Measurements from ENCODE around the gene WASF1. TPM values are rescaled to one million over a fixed set of nuclear protein-coding genes. Genes with fewer than 3 reads are reported as not detected.

Gene WASF1
- total RNA-seq, 1 donor from 2014 or later: 6.2 TPM

DNA sequence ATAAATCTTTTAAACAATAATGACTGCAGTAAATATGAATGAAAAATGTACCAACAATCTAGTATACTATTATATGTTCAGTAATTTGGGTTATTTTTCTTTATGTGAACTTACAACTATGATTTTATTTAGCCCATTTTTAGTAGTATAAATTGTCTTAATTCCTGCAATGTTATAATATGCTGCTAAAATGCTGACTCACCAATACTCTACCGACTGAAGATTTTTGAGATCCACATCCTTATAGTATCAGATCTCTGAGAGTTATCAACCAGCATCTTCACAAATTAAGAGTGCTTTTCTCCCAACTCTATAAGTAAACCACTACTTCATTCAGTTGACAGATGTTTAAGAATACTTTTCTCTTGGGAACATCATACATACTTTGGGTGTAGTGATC, 17.4 kb upstream of the WASF1 start:
- Mint-ChIP-seq H3K4me1 (peaks cover 43% of the 10 kb centered on the region), H3K27me3 (no peaks in the 10 kb centered on the region), H3K9me3 (no peaks in the 10 kb centered on the region), H3K4me3 (no peak overlapping the region), H3K27ac (no peak overlapping the region), H3K36me3 (ENCODE audit: low read depth) (peaks cover 37% of the 10 kb centered on the region)
- intact Hi-C loops (cut with micrococcal nuclease): no loop called here
- TF ChIP-seq, protein P1, sequence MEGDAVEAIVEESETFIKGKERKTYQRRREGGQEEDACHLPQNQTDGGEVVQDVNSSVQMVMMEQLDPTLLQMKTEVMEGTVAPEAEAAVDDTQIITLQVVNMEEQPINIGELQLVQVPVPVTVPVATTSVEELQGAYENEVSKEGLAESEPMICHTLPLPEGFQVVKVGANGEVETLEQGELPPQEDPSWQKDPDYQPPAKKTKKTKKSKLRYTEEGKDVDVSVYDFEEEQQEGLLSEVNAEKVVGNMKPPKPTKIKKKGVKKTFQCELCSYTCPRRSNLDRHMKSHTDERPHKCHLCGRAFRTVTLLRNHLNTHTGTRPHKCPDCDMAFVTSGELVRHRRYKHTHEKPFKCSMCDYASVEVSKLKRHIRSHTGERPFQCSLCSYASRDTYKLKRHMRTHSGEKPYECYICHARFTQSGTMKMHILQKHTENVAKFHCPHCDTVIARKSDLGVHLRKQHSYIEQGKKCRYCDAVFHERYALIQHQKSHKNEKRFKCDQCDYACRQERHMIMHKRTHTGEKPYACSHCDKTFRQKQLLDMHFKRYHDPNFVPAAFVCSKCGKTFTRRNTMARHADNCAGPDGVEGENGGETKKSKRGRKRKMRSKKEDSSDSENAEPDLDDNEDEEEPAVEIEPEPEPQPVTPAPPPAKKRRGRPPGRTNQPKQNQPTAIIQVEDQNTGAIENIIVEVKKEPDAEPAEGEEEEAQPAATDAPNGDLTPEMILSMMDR (IDR thresholded peaks at IDR 0.05): no peak
- DNase-seq: no peak
- ChIA-PET POLR2A (no interaction called here), CTCF (no interaction called here)
- no peak for ATAC-seq (ENCODE audit: low read depth)

DNA sequence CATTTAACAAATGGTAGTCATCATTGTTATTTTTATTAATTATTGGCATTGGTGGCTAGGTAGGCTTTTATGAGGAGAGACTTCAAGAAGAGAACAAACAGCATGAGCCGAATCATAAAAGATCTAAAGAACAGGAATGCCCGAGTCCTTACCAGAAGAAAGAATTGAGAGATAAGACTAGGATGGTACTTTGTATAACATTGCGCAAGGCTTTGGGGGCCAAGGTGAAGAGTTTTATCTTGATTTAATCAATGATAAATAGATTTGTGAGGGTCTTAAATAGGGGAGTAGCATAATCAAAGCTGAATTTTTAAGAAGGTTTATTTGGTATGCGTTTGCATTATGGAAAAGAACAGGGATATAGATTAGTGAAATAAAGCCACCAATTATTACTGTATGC, 16.2 kb upstream of the WASF1 start:
- ChIA-PET POLR2A (interaction anchor here (0.6 kb wide), 1 partner anchor 9 kb away, joined by 3 read pairs; no protein-coding TSS in a partner anchor), CTCF (no interaction called here)
- Mint-ChIP-seq H3K4me3 (no peak overlapping the region), H3K27ac (no peak overlapping the region), H3K4me1 (peaks cover 32% of the 10 kb centered on the region), H3K36me3 (ENCODE audit: low read depth) (peaks cover 37% of the 10 kb centered on the region), H3K27me3 (no peaks in the 10 kb centered on the region), H3K9me3 (no peaks in the 10 kb centered on the region)
- ATAC-seq (ENCODE audit: low read depth) (no peak), DNase-seq (no peak)
- intact Hi-C loops (cut with micrococcal nuclease): no loop called here
- TF ChIP-seq, protein P1 (IDR thresholded peaks at IDR 0.05): no peak

DNA sequence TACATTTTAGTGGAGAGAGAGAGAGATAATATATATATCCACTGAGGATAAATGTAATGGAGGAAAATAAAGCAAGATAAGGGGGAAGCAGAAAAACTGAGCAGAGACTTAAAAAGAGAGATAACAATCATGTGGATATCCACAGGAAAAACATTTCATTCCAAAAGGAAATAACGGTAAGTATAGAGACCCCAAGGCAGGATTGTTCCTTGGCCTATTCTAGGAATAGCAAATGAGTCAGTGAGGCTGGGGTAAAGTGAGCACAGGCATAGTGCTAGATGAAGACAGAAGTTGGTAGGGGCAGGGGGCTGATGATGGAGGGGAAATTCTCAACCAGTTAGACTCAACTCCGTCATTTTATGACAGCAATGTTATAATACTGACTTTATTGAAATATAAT, 12.0 kb upstream of the WASF1 start:
- DNase-seq: no peak
- ATAC-seq (ENCODE audit: low read depth): no peak
- POLR2A ChIA-PET: interaction anchor here (0.6 kb wide), 1 partner anchor 27 kb away, joined by 4 read pairs; no protein-coding TSS in a partner anchor
- Mint-ChIP-seq H3K36me3 (ENCODE audit: low read depth) (peaks cover 27% of the 10 kb centered on the region), H3K27ac (no peak overlapping the region), H3K4me3 (no peak overlapping the region), H3K4me1 (peaks cover 37% of the 10 kb centered on the region), H3K27me3 (no peaks in the 10 kb centered on the region), H3K9me3 (no peaks in the 10 kb centered on the region)
- intact Hi-C loops (cut with micrococcal nuclease): no loop called here
- TF ChIP-seq, protein P1 (IDR thresholded peaks at IDR 0.05): no peak
- CTCF ChIA-PET: no interaction called here

DNA sequence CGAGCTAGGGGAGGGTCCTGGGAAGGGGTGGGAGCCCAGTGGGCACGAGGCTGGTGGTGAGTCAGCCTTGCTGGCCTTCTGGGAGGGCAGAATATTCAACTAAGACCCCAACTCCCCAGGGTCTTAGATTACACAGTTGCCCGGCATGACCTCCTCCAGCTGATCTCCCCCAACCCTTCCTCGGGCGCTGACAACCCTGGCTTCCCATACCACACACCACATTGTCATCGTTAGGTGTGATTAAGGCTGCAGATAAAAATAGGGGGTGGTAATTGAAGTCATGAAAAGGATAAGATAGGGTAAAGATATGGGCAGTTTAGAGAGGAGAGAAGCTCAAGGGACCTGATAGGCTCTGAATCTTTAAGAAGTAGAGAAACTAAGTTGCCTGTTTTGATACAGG, 11.3 kb upstream of the WASF1 start:
- Mint-ChIP-seq H3K36me3 (ENCODE audit: low read depth) (peaks cover 30% of the 10 kb centered on the region), H3K27me3 (no peaks in the 10 kb centered on the region), H3K4me1 (peaks cover 40% of the 10 kb centered on the region), H3K4me3 (no peak overlapping the region), H3K27ac (no peak overlapping the region), H3K9me3 (no peaks in the 10 kb centered on the region)
- DNase-seq (no peak), ATAC-seq (ENCODE audit: low read depth) (no peak)
- CTCF ChIA-PET: no interaction called here
- intact Hi-C loops (cut with micrococcal nuclease): no loop called here
- POLR2A ChIA-PET: interaction anchor here (0.6 kb wide), 1 partner anchor 28 kb away, joined by 4 read pairs; no protein-coding TSS in a partner anchor
- TF ChIP-seq, protein P1 (IDR thresholded peaks at IDR 0.05): no peak

DNA sequence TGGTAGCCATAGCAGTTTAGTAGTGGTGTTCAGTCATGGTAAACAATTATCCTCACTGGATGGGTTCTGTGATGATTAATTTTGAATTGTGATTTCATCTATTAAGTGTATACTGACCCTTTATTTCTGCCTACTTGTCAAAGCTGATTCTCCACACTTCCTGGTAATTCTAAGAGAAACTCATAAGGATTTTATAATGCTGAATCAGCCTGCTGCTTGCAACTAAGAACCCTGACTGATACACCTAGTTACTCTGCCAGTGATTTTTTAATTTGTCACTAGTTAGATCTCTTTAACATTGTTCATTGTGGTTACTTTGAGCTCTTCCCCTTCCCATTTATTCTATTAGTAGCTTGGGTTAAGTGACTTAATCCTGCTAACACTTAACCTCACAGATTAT, 9.3 kb upstream of the WASF1 start:
- Mint-ChIP-seq H3K27me3 (no peaks in the 10 kb centered on the region), H3K4me1 (peaks cover 41% of the 10 kb centered on the region), H3K4me3 (no peak overlapping the region), H3K36me3 (ENCODE audit: low read depth) (peaks cover 25% of the 10 kb centered on the region), H3K9me3 (no peaks in the 10 kb centered on the region), H3K27ac (no peak overlapping the region)
- intact Hi-C loops (cut with micrococcal nuclease): no loop called here
- ChIA-PET POLR2A (interaction anchor here (0.9 to 1.3 kb wide), 3 partner anchors 9 to 13 kb away, joined by 3 to 4 read pairs (median 3); partner anchors contain the start of genes CDC40 and WASF1), CTCF (interaction anchor here (0.5 to 1.2 kb wide), 3 partner anchors 9 to 149 kb away, joined by 3 read pairs; no protein-coding TSS in a partner anchor)
- TF ChIP-seq, protein P1 (IDR thresholded peaks at IDR 0.05): no peak
- no peak for DNase-seq
- ATAC-seq (ENCODE audit: low read depth): no peak

Data from activated B cell treated with CpG ODN at 0.5 μM for 24 hours (primary cell).